Fibroblast of gingiva (primary cell): ENCODE results near the gene LMF2.
"Not testable (repeated sequence)": the region's sequence is repeated elsewhere in the genome, so short reads cannot be mapped to it uniquely, and the experiment has no call there.

Experiments used
- DNase-seq: peaks from one replicate; pipeline ENCODE4 v3.0.0-alpha.2; 2011; ENCODE audit warnings: low read depth

The LMF2 gene

DNA sequence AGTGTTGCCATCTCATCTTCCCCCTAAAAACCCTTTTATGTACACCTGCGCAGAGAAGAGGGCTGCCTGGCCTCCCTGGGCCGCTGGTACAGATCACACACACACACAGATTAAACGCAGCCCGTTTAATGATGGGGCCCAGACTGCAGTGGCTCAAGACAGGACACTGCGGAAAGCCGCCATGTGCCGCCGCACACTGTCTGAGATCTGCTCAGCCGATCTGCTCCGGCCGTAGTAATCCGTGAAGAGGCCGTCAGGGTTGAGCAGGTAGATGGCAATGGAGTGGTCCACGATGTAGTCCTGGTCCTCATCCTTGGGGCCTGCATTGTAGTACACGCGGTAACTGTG lies 15.9 kb upstream of the LMF2 start:
- no peak for DNase-seq

DNA sequence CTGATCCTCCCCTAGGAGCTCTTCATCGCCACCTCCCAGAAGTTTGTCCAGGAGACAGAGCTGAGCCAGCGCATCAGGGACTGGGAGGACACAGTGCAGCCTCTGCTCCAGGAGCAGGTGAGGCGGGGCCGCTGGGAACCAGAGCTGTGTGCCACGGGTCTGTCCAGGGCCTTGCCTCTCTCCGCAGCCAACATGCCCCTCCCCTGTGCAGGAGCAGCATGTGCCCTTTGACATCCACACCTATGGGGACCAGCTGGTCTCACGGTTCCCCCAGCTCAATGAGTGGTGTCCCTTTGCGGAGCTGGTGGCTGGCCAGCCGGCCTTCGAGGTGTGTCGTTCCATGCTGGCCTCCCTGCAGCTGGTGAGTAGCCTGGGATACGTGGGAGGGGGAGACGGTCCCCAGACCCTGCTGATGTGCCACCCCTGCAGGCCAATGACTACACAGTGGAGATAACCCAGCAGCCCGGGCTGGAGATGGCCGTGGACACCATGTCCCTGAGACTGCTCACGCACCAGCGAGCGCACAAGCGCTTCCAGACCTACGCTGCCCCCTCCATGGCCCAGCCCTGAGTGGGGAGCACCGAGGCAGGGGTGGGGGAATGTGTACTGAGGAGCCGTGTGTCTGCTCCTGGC lies 15.4 kb upstream of the LMF2 start:
- no peak for DNase-seq

DNA sequence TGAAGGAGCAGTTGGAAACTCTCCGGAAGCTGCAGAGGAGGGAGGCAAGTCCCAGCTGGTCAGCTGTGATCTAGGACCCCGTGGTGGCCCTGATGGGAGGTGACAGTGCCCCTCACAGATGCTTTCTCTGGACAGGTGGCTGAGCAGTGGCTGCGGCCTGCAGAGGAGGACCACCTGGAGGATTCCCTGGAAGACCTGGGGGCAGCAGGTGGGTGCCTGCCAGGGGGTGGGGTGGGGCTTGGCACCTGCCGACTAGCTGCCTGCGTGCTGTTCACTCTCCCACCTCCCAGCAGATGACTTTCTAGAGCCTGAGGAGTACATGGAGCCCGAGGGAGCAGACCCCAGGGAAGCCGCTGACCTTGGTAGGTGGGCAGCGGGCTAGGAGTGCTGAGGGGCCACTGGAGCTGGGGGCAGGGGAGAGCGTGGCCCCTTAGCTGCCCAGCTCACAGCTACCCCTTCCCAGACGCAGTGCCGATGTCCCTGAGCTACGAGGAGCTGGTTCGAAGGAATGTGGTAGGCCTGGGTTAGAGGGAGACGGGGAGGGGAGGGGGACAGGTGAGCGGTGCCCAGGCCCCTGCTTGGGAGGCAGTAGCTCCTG lies 14.8 kb upstream of the LMF2 start:
- DNase-seq = no peak

DNA sequence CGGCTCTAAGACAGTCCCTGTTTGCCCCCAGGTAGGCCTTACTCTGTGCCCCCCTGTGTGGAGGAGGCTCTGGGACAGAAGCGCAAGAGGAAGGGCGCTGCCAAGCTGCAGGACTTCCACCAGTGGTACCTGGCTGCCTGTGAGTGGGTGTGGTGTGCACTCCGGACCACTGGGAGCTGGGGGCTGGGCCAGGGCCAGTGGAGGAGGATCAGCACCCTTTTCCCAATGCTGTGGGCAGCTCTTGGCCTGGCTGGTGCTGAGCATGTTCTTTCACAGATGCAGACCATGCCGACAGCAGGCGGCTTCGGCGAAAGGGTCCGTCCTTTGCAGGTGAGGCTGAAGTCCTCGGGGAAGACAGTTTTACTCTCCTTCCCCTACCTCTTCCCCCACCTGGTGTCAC lies 14.2 kb upstream of the LMF2 start:
- DNase-seq = no peak

DNA sequence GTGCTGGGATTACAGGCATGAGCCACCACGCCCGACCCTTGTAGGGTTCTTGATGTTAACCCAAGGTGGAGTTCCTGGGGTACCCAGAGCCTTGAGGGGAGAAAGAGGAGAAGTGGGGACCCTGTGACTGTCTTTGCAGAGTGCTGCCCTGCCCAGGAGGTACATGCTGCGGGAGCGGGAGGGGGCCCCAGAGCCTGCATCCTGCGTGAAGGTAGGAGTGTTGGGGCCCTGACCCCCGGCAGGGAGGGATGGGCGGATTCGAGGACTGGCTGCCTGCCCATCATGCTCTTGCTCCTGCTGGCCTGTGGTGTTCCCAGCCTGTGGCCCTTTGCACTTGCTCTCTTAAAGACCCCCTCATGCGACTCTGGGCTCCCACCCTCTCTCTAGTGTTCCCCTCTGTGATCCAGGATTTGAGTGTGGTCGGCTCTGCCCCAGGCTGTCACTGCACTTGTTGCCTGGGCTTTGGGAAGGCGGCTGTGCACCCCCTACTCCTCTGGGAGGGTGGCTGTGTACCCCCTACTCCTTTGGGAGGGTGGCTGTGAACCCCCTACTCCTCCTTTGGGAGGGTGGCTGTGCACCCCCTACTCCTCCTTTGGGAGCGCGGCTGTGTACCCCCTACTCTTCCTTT lies 13.4 kb upstream of the LMF2 start:
- DNase-seq = no peak

DNA sequence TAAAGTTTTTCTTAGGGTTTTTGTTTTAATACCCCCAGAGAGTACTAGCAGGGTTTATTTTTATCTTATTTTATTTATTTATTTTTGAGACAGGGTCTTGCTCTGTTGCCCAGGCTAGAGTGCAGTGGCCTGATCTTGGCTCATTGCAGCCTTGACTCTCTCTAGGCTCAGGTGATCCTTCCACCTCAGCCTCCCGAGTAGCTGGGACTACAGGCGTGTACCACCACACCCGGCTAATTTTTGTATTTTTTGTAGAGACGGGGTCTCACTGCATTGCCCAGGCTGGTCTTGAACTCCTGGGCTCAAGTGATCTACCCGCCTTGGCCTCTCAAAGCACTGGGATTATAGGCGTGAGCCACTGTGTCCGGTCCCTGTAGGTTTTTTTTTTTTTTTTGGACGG lies 12.7 kb upstream of the LMF2 start:
- not testable (repeated sequence) for DNase-seq

DNA sequence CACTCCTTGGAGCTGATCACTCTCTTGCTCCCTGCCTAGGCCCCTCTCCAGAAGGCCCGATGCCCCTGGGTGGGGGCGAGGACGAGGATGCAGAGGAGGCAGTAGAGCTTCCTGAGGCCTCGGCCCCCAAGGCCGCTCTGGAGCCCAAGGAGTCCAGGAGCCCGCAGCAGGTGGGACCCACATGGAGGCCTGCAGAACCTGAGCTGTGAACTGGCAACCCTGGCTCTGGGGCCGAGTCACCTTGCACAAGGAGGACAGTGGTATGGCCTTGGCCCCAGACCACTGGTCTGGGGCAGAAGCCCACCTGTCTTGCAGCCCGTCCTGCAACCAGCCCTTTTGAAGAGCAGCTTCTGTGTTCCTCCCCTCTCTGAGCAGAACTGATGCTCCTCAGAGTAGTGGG lies 11.6 kb upstream of the LMF2 start:
- no peak for DNase-seq

DNA sequence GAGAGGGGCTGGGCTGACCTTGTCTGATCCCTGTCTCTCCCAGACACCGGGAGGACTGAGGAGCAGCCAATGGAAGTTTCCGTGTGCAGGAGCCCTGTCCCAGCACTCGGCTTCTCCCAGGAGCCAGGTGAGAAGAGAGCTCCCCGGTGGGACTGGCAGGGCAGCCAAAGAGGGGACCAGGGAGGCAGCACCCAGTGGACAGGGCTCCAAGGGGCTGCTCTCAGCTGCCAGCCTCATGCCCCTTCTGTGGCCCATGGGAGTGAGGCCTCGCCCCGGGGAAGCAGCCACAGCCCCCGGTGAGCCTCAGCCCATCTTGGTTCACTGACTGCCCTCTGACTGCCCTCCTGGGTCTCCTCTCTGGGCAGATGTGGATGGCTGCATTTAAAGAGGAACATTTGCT lies 11.1 kb upstream of the LMF2 start:
- no peak for DNase-seq

DNA sequence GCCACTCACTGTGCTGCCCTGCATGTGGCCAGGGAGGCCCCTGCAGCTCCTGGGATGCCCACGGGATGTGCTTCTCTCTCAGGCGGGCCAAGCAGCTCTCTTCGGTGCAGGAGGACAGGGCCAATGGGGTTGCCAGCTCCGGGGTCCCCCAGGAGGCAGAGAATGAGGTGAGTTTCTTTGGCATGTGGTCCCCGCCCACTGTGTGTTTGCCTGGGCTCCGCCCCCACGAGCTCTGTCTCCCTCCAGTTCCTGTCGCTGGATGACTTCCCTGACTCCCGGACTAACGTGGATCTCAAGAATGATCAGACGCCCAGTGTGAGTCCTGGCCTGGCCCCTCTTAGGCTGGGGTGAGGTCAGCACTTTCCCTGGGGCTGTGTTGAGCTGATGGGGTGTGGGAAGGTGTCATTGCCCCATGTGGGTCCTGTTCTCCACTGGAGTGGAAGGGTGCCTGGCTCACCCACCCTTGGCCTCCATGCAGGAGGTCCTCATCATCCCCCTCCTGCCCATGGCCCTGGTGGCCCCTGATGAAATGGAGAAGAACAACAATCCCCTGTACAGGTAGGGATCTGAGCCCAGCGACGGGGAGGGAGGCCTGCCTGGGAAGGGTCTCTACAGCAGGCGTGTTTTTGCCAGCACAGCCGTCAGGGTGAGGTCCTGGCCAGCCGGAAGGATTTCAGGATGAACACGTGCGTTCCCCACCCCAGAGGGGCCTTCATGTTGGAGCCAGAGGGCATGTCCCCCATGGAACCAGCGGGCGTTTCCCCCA lies 10.2 kb upstream of the LMF2 start:
- no peak for DNase-seq

DNA sequence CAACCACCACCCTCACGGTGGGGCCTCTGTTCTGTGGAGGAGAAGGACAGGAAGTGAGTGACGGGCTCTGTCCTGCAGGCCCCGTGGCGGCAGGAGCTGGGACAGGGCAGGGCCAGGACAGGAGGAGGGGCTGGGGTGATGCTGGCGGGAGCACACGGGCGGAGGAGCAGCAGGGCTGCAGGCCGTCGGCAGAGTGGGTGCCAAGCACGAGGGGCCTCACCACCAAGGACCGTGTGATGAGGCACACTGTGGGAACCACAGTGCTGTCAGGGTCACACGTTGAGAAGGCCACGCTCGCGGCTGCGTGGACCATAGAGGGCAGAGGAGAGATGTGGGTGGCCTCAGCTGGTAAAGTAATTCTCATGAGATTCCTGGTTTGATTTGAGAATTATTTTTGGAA lies 9.4 kb upstream of the LMF2 start:
- DNase-seq = no peak

DNA sequence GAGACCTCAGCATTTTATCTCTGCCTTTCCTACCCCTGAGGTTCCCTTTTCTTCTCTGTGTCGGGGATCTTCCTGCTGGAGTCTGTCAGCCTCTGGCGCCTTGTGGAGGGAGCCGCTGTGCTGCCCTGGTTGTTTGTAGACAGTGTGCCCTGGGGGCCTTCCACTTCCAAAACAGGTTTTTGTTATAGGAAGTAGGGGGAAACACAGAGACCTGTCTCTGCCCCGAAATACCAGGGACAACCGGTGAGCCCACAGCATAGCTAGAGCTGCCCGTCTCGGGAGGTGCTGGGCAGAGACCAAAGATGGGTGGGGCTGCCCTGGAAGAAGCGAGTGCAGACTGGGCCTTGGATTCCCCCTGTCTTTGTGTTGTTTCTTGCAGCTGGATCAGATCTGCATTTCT lies 8.6 kb upstream of the LMF2 start:
- DNase-seq = no peak

DNA sequence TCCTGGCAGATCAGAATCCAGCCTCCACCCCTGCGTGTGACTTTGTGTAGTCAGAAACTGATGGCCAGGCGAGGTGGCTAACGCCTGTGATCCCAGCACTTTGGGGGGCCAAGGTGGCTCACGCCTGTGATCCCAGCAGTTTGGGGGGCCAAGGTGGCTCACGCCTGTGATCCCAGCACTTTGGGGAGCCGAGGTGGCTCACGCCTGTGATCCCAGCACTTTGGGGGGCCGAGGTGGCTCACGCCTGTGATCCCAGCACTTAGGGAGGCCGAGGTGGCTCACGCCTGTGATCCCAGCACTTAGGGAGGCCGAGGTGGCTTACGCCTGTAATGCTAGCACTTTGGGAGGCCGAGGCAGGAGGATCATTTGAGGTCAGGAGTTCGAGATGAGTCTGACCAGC lies 5.7 kb upstream of the LMF2 start:
- DNase-seq = no peak

DNA sequence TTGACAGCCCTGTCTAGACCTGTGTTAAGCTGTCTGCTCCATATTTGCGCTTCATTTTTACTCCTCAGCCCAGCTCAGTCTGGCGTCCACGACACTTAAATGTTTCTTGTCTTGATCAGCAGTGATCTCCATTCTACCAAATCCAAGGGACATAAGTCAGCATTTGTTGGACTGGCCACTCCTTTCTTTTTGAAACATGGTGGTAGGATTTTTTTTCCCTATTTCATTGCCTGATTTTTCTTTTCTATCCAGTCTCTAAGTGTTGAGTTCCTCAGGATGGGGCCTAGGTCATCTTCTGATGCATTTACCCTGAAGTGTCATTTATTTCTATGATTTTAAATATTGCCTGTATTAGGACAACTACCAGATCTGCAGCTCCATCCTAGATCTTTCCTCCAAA lies 1.4 kb upstream of the LMF2 start:
- no peak for DNase-seq

DNA sequence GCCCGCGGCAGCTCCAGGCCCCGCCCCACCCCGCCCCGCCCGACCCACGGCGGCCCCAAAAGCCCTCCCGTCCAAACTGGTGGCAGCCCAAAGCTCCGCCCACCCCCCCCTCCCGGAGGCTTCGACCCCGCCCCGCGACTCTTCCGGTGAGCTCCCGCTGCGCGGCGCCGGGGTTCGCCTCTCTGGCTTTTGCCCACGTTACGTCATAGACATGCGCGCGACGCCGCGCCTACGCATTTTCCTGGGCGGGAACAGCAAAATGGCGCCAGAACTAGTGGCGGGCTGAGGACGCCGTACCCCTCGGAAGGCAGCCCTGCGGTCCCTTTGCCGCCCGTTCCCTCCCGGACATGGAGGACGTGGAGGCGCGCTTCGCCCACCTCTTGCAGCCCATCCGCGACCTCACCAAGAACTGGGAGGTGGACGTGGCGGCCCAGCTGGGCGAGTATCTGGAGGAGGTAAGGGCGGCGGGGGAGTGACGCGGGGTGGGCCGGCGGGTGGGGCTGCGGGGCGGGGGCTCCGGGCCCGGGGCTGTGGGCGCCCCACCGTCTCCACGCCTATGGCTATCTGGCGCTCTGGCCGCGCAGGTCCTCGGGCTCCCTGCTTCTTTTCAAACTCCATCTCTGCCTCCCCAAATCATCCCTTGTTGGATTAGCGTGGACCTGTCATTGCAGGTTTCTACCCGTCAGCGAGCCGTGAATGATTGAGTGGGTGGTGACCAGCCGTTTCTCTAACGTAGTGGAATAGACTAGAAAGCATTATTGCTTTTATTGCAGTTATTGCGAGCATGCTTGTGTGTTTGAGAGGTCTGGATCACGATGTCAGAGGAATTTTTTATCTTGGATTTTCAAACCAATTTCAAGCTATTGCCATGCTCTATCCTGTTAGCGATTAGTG lies 736 bp upstream of the LMF2 start, which contains the start of gene NCAPH2:
TSS of gene NCAPH2 (plus strand) at position 234 of the 894 bp plus-strand sequence. CDS start at position 348, 114 bp downstream.
- DNase-seq = peak; percentile 96

DNA sequence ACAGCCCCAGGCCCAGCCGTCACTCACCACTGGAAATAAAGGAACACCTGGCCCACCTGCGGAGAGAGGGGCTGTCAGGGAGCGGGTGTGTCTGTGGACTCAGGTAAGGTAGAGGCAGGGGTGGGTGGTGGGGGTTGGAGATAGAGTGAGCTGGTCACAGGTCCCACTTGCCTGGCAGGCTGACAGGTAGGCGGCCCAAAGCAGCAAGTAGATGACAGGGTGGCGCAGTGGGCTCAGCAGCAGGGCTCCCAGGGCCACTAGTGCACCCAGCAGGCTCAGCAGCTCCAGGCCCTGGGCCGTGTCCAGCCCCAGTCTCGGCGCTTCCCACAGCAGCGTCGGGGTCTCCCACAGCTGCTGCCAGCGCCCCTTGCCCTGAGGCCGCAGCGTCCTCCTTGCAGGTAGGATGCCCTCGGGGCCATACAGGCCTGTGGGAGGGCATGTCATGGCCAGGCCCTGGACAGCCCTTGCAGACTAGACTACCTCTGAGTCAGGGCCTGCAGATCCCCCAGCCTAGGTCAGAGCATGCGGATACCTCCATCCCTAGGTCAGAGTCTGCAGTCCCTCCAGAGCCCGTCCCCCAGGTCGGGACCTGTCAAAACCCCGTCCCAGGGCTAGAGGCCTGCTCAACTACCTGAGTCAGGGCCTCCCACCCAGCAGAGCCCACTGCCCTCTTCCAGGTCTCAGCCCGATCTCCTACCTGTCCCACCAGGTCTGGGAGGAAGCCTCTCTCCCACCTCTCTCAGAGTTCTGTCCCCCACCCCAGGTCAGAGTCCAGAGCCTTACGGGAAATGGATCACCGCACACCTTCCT lies 686 bp downstream of the LMF2 start:
- DNase-seq = no peak

DNA sequence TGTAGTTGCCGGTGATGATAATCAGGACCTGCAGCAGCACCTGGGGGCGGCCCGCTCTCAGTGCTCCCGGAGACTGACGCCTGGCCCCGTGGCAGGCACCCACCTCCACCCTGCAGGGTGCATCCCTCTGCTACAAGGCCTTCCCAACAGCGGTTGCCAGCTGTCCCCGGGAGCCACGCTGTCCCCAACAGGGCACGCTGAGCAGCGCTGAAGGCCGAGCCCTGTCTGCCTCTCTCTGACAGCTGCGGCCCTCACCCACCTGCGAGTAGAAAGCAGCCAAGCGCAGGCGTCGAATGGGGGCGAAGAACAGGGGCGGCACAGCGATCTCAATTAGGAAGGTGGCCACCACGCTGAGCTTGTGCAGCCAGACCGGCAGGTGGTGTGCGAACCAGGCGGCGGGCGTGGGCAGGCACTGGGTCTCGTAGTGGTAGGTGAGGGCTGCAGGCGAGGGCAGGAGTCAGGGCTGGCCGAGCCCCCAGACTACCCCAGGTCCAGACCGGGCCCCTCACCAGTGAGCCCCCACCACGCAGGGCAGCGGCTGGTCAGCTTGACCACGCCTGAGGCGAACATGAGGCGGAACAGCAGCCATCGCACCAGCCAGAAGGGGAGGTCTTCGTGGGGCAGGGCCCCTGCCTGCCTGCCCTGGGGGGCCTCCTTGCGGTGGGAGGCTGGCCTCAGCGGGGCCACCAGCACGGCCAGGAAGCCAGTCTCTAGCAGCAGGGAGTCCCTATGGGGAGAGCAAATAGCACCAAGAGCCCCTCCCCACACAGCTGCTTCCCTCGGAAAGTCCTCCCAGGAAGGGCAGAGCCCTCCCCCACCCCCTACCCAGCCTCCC lies 1.5 kb downstream of the LMF2 start:
- no peak for DNase-seq

DNA sequence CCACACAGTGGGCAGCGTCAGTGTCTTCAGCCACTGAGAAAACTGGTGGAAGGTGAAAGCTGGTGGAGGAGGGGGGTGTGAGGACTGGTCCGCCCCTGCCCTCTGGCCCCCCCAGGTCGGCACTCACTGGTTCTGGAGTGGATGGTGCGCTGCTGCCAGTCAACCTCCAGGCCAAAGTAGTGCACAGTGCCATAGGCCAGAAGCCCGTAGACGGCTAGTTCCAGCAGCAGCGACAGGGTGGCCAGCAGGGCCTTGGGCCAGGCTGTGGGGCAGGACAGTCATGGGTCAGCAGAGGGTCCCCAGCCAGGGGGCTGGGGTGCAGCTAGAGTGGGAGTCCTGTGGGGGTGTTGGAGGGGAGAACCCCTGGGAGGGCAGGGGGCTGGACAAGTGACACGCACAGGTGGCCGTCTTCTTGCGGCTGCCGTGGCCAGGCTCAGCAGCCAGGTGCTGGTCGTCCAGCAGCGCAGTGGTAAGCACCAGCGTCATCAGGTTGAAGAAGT lies 2.2 kb downstream of the LMF2 start:
- no peak for DNase-seq

DNA sequence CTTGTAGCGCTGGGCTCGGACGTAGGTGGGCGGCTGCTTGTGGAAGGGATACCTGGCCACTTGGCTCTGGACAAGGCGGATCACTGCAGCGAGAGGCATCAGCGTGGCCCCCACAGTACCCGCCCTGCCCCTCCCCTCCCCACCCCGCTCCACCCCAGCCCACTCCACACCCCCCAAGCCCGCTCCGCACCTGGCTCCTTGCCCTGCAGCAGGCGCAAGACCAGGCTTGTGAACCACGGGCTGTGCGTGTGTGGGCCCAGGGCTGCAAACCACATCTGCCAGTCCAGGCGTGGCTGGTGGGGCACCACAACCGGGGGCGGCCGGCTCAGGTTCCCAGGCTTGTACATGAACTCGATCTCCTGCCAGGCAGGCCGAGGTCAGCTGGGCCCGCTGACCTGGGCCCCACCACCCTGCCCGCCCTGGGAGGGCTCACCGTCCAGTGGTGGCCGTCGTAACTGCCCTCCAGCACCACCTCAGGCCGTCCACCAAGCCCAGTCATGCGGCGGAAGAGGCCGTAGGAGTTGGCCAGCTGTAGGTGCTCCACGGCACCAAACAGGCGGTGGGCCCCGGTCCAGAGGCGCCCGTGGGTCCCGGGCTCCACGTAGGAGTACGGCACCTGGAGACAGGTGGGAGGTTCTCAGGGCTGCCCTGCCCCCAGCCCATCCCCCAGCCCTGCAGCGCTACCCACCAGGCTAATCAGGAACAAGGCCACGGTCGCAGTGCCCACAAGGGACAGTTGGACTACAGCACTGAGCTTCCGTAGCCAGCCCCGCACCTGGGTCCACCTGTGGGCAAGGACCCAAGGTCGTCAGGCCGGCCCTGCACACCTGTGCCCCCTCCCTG lies 2.9 kb downstream of the LMF2 start:
- DNase-seq = no peak

DNA sequence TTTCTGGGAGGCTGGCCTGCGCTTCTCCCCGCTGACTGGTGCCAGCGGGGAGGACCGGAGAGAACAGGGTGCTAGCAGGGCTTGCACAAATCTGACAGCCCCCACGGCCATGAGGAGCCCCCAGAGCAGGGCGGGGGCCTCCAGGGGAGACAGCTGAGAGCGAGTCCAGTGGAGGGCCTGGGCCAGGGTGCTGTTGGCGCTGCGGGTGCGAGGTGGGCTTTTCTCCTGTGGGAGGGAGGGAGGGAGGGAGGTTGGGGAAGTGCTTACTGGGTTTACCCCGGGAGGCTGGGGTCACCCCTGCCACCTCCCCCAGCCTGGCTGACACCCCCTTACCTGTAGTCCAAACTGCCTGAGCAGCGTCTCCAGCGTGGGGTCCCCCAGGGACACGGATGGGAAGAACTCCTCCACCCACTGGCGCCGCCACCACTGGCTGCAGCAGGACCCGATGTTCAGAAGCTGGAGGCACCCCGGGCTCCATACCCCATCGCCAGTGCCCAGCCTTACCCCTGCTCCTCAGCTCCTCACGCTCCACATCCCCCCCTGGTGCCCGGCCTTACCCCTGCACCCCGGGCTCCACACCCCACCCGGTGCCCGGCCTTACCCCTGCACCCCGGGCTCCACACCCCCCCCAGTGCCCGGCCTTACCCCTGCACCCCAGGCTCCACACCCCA lies 3.9 kb downstream of the LMF2 start:
- no peak for DNase-seq
